HEK293 (cell line): ENCODE data around the gene TIMP2.

Source experiments
- CTCF ChIP-seq: fragments of 450-650 bp; formaldehyde crosslinking; IDR thresholded peaks from 2 replicates; pipeline ENCODE4 v1.5.1; 2016; ENCODE audit warnings: missing biosample characterization, missing genetic modification characterization
- TRIM28 ChIP-seq: IDR thresholded peaks from 2 replicates; pipeline ENCODE4 v1.6.1; 2011; ENCODE audit warnings: low read length, control low read depth, borderline replicate concordance
- ZBTB26 ChIP-seq: fragments of 450-650 bp; formaldehyde crosslinking; optimal IDR thresholded peaks from 2 replicates; pipeline ENCODE3; 2016; ENCODE audit warnings: missing biosample characterization, mild to moderate bottlenecking, missing genetic modification characterization
- ZNF174 ChIP-seq: fragments of 450-650 bp; formaldehyde crosslinking; IDR thresholded peaks from 2 replicates; pipeline ENCODE4 v1.5.0; 2017; ENCODE audit warnings: missing biosample characterization, mild to moderate bottlenecking, missing genetic modification characterization
- ZNF48 ChIP-seq: fragments of 450-650 bp; formaldehyde crosslinking; IDR thresholded peaks from 2 replicates; pipeline ENCODE4 v1.5.1; 2016; ENCODE audit warnings: missing biosample characterization, missing genetic modification characterization
- ZNF529 ChIP-seq: fragments of 450-650 bp; formaldehyde crosslinking; IDR thresholded peaks from 2 replicates; pipeline ENCODE4 v1.5.1; 2017; ENCODE audit warnings: missing genetic modification characterization, missing biosample characterization; ENCODE audit not compliant: insufficient replicate concordance
- ZNF707 ChIP-seq: fragments of 450-650 bp; formaldehyde crosslinking; IDR thresholded peaks from 2 replicates; pipeline ENCODE4 v1.5.1; 2016; ENCODE audit warnings: missing biosample characterization, missing genetic modification characterization
- ZNF768 ChIP-seq: fragments of 450-650 bp; formaldehyde crosslinking; IDR thresholded peaks from 2 replicates; pipeline ENCODE4 v1.5.1; 2018; ENCODE audit warnings: missing biosample characterization, mild to moderate bottlenecking, missing genetic modification characterization

- TF ChIP-seq CTCF (tag by site-specific recombination) (no peak), ZNF707 (tag by site-specific recombination) (no peak), ZNF529 (tag by site-specific recombination) (no peak), ZNF48 (tag by site-specific recombination) (no peak), ZBTB26 (no peak), TRIM28 (no peak), ZNF174 (tag by site-specific recombination) (no peak), ZNF768 (tag by site-specific recombination) (no peak)
Measured at GRCh38 chr17:78899361-78900260, 25.6 kb downstream of the TIMP2 start.
